ENCODE results near the gene GAP43. TPM values are rescaled to one million over a fixed set of nuclear protein-coding genes. Genes with fewer than 3 reads are reported as not detected.
A peak's percentile ranks its signal among the peaks of the same experiment; 100 is the strongest.

The GAP43 gene
- total RNA-seq, 1 donor from 2014 or later = not detected

- no peak for DNase-seq (ENCODE audit: low read depth)
These were observed 4.1 kb downstream of the GAP43 start for GRCh38 chr3:115627180-115628074.

DNA sequence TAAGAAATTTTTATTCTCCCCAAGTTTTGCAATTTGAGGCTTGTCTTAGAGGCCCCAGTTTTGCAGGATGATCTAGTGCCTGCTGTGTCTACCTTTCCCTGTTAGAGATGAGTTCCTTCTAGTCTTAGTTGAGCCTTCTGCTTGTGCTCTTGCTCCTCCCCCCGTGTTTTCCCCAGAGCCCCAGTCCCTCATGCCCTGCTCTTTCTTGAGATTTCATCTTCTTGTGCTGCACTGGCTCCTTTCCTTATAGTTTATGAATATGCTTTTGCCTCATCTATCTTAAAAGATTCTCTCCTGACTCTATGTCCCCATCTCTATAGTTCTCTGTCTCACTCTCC lies 4.7 kb downstream of the GAP43 start:
- DNase-seq (ENCODE audit: low read depth) = no peak

DNA sequence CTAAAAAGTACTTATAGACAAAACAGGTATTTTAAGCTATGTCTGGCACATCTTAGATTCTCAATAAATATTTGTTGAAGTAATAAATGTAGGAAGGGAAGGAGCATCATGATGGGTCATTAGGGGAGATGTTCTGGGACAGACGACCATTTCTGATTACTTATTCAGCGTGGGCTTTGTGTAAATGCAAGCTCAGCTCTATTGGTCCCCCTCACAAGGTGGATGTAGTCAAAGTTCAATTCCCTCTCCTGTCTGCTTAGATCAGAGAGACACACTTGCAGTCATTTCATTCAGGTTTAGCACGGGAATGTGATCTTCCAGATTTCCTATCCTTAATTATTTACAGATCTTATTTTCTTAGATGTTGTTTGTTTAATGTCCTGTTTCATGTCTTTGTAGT lies 7.5 kb downstream of the GAP43 start:
- DNase-seq (ENCODE audit: low read depth) = no peak

- no peak for DNase-seq (ENCODE audit: low read depth)
These were observed 8.7 kb downstream of the GAP43 start for GRCh38 chr3:115632026-115632425.

DNA sequence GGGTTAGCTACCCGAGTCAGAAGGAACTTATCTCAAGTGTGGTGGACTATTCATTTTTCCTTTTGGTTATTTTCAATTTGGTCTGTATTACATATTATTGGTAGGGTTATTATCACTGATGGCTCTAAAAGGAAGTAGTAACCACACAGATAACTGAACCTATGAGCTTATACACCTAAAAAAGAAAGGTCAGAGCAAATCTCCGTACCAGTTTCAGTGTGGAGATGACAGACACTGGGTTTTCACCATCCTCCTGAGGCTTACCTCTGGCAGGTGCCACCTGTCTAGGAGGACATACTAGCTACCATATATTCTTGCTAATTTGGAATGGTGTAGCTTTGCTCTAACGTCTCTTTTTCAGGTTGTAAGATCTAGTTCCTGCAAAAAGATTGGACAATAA lies 10.2 kb downstream of the GAP43 start:
- no peak for DNase-seq (ENCODE audit: low read depth)

DNA sequence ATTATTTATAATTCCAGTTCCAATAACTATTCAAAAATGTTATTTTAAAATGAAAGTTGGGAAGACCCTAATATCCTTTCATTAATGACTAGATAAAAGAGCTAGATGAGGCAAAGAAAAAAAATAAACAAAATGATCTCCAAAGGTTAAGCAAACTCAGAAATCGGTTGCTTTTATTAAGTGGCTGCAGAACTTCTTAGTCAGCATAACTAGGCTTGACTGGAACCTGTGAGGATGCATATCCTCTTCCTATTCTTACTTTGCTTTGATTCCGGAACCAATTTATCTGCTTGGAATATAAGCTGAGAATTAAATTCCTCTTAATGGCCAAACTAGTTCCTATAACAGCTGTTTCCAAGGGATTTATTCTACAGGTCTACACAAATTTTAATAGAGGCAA lies 10.7 kb downstream of the GAP43 start:
- DNase-seq (ENCODE audit: low read depth) = no peak

- no peak for DNase-seq (ENCODE audit: low read depth)
These were observed 12.1 kb downstream of the GAP43 start for GRCh38 chr3:115635406-115635805.

- DNase-seq (ENCODE audit: low read depth) = no peak
These were observed 14.9 kb downstream of the GAP43 start for GRCh38 chr3:115638241-115638640.

DNA sequence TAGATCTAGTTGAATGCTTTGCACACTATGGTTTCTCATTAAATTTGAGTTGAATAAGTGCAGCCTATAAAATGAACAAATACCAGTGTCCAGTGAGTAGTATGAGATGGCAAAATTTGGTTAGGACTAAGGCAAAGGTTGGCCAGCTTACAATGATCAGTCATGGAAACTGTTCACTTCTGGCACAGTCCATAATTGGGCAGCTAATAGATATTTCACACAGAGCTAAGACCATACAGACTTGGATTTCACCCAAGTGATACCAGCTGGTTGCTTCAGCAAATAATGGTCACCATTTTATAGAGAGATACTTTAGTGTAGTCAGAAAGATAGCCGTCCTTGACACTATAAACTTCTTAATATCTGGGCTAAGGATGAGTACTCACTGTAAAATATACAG lies 15.7 kb downstream of the GAP43 start:
- DNase-seq (ENCODE audit: low read depth) = no peak

- DNase-seq (ENCODE audit: low read depth) = no peak
These were observed 21.1 kb downstream of the GAP43 start for GRCh38 chr3:115644391-115644790.

GRCh38 chr3:115646027-115646690 lies 22.8 kb downstream of the GAP43 start:
- no peak for DNase-seq (ENCODE audit: low read depth)

DNA sequence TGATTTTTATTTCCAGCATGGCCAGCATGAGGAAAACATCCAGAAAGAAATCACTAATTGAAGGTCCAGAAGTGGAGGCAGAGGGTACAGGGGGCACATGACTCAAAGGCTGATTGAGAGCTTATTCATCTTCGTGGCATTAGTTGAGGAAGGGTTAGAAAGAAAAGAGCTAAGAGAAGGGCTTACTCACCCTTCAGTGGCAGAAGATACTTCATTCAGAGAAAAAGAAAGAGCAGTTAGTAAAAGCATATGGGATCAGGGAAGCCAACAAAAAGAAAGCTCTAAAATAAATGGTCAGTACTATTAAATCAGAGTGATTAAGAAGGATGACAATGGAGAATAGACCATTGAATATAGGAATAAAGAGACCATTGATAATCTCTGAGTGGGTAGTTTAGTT lies 25.2 kb downstream of the GAP43 start:
- peak; percentile 61 for DNase-seq (ENCODE audit: low read depth)

- DNase-seq (ENCODE audit: low read depth) = no peak
These were observed 27.8 kb downstream of the GAP43 start for GRCh38 chr3:115651087-115651486.

DNA sequence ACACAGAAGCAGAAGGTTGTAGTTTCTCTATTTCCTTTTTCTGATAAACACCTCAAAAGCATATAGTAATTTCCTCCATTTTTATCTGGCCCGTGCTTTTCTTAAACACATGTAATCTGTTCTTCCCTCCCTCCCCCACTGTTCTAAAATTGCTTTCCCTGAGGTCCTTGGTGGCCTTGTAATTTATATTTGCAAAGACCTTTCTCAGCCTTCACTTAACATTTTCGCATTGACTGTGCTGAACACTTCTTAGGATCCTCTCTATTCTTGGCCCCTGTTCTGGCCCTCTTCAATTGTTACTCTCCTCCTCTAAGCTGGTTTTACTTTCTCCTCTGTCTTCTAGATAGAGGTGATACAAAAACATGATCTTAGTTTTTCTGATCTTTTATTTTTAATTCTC lies 28.3 kb downstream of the GAP43 start:
- DNase-seq (ENCODE audit: low read depth) = no peak

DNA sequence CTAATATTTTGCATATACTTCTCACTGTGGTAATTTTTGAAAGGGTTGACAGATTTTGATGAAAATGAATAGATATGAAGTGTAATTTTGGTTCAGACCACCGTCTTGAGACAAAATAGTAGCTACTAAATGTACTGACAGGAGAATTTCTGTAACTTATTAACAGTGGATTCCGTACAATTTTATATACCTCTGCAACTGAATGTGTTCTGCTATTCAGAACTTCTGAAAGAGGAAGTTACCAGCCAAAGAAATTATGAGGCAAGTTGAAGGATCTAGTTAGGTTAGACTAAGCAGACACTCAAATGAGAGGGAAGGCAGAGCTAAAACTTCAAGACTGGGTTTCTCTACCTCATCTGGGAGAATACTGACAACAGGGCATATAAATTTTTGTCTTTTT lies 29.4 kb downstream of the GAP43 start:
- DNase-seq (ENCODE audit: low read depth) = no peak

DNA sequence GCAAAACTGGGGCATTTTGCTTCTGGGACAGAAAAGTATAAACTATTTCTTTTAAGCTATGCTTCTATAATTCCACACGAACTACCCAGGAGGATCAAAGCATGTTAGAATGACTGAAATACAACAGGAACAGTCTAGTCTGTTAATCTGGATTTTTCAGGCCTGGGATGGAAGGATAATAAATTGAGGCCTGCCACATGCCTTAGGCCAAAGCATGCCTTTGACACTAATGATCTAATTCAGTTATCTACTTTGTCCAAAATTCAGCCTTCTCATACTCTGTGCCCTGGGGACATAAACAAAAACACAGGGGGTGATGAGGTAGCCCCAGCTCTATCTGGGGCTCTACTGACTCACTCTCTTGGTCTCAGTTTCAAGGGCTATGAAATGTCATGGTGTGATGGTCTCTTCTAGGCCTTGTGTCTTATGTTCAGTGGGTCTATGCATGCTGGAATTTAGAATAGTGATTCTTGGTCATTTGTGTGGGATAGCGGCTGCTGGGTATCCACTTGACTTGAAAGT lies 32.5 kb downstream of the GAP43 start:
- no peak for DNase-seq (ENCODE audit: low read depth)

- DNase-seq (ENCODE audit: low read depth) = no peak
These were observed 33.9 kb downstream of the GAP43 start for GRCh38 chr3:115657168-115657567.

GRCh38 chr3:115658032-115658336 lies 34.7 kb downstream of the GAP43 start:
- no peak for DNase-seq (ENCODE audit: low read depth)

DNA sequence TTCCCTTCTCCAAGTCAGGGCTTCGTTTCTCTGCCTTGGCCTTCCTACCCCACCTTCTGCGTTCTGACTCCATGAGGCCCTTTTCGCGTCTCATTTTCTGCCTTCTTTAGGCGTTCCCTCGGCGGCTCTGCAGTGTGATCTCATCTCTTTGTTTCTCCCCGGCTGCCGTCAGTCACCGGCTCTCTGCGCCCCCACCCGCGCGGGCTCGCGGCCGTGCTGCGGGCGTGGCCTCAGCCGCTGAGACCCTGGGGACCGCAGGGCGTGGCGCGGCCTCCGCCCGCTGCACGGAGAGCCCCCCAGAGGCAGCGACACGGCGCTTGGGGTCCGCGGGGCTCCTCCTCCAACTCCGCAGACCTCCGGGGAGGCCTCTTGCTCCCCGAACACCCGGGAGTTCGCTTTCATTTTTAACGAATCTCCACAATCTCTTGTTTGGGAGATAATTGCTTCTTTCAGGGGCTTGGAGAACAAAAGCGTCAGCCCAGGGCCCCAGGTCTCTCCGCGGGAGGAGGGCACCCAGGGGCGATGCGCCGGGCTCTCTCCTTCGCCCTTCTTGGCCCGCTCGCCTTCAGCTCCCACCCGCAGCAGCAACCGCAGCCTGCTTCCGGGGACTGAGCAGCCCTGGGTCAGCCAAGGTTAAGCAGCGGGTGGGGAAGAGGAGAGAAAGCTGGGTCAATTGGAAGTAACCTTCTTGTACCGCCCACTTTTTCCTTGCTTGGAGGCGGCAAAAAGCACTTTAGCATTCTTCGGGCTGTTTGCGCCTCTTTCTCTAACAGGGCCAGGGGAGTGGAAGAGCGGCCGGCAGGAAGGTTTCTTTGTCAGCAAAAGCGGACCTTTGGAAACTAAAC lies 35.2 kb downstream of the GAP43 start:
- peak; percentile 72 for DNase-seq (ENCODE audit: low read depth)

GRCh38 chr3:115659253-115660220 lies 36.2 kb downstream of the GAP43 start:
- no peak for DNase-seq (ENCODE audit: low read depth)

GRCh38 chr3:115660646-115661337 lies 37.5 kb downstream of the GAP43 start:
- DNase-seq (ENCODE audit: low read depth) = no peak

All from renal cortical epithelial cell (primary cell).